Measurements from ENCODE around the gene FAF2. TPM values are rescaled to one million over a fixed set of nuclear protein-coding genes. Genes with fewer than 3 reads are reported as not detected.

Gene FAF2
- total RNA-seq, 1 donor from 2014 or later: 31.8 TPM

GRCh38 chr5:176553260-176554085 is 105.3 kb downstream of the FAF2 start:
- H3K4me1 ChIP-seq: no peaks in the 10 kb centered on the region
- intact Hi-C loops (cut with DNase I): no loop called here
- no peaks in the 10 kb centered on the region for H3K36me3 ChIP-seq
- no peak for DNase-seq
- H3K9me3 ChIP-seq: no peaks in the 10 kb centered on the region
- no peak for ATAC-seq
- H3K27ac ChIP-seq: no peak overlapping the region
- peaks cover 19% of the 10 kb centered on the region for H3K27me3 ChIP-seq (ENCODE audit: low read depth)
- no peak for TF ChIP-seq CTCF (IDR thresholded peaks at IDR 0.05)
- no peak overlapping the region for H3K4me3 ChIP-seq

DNA sequence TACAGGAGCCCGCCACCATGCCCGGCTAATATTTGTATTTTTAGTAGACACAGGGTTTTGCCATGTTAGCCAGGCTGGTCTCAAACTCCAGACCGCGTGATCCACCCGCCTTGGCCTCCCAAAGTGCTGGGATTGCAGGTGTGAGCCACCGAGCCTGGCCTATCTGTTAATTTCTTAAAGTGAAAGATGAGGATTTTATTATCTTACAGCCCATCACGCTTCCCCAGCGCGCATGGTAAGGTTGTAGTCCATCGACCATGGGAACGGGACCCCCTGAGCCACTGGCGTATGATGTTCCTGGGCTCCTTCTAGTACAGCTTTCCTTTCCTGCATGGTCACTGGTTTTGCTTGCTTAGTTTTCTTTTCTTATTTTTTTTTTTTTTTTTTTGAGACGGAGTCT is 109.7 kb downstream of the FAF2 start:
- DNase-seq (no peak), ATAC-seq (no peak)
- no peak for TF ChIP-seq CTCF (IDR thresholded peaks at IDR 0.05)
- Histone ChIP-seq H3K4me3 (no peak overlapping the region), H3K27ac (no peak overlapping the region), H3K9me3 (no peaks in the 10 kb centered on the region), H3K4me1 (no peaks in the 10 kb centered on the region), H3K36me3 (no peaks in the 10 kb centered on the region), H3K27me3 (ENCODE audit: low read depth) (peaks cover 19% of the 10 kb centered on the region)
- intact Hi-C loops (cut with DNase I): no loop called here

Other genes with a start within 250 kb of the FAF2 start
- 18.0 TPM for gene SIMC1, start 210.0 kb upstream of the FAF2 start, total RNA-seq
- 88.9 TPM for gene KIAA1191, start 86.6 kb upstream of the FAF2 start, total RNA-seq
- 5.4 TPM for gene ARL10, start 82.9 kb upstream of the FAF2 start, total RNA-seq
- 11.8 TPM for gene NOP16, start 59.8 kb upstream of the FAF2 start, total RNA-seq
- gene HIGD2A, start 59.6 kb upstream of the FAF2 start, total RNA-seq: 102 TPM
- 75.8 TPM for gene CLTB, start 31.8 kb upstream of the FAF2 start, total RNA-seq
- 55.1 TPM for gene RNF44, start 89.0 kb downstream of the FAF2 start, total RNA-seq
- 0.62 TPM for gene CDHR2, start 101.0 kb downstream of the FAF2 start, total RNA-seq
- 1.4 TPM for gene GPRIN1, start 161.8 kb downstream of the FAF2 start, total RNA-seq
- gene SNCB, start 182.1 kb downstream of the FAF2 start, total RNA-seq: not detected
- gene EIF4E1B, start 182.3 kb downstream of the FAF2 start, total RNA-seq: not detected
- 32.3 TPM for gene TSPAN17, start 199.1 kb downstream of the FAF2 start, total RNA-seq

Measured in lower lobe of right lung (tissue), 2 donors.